ENCODE results near the gene LOXL3. TPM values are rescaled to one million over a fixed set of nuclear protein-coding genes. Genes with fewer than 3 reads are reported as not detected.

The LOXL3 gene
- total RNA-seq, 5 donors from 2014 or later (not counting 1 experiment from before 2014, with no cell fraction given), result 0.10 to 0.47 (median 0.38) TPM; not detected in 1

GRCh38 chr2:74583504-74583903 is 29.8 kb upstream of the LOXL3 start:
- Histone ChIP-seq H3K36me3 (ENCODE audit: control insufficient read depth in 2 of 2, extremely low read depth in 1 of 2, insufficient read depth in 1 of 2, low read length in 1 of 2) (no peaks in the 10 kb centered on the region), H3K4me1 (ENCODE audit: control insufficient read depth in 1 of 2, extremely low read depth in 1 of 2, insufficient read depth in 2 of 2, low read length in 2 of 2) (peaks cover 0 to 4% of the 10 kb centered on the region in 2 experiments), H3K27ac (ENCODE audit: low read length) (no peak overlapping the region), H3K9me3 (no peaks in the 10 kb centered on the region), H3K27me3 (replicated peaks in 1 of 2; ENCODE audit: control insufficient read depth in 2 of 2, extremely low read depth in 1 of 2, insufficient read depth in 2 of 2, low read length in 1 of 2) (peaks cover 0 to under 1% of the 10 kb centered on the region in 2 experiments), H3K4me3 (ENCODE audit: control insufficient read depth in 1 of 2, extremely low read depth in 1 of 2, low read length in 1 of 2) (no peak overlapping the region)
- no peak for ATAC-seq (replicated peaks in 1 of 4)
- Mint-ChIP-seq H3K27me3 (peaks cover 8 to 12% of the 10 kb centered on the region in 2 donors), H3K36me3 (no peaks in the 10 kb centered on the region), H3K9me3 (no peaks in the 10 kb centered on the region), H3K4me1 (peaks cover 8 to 15% (median 12%) of the 10 kb centered on the region in 3 donors), H3K4me3 (no peak overlapping the region), H3K27ac (no peak overlapping the region)
- ChIA-PET POLR2A (no interaction called here), CTCF (interaction anchor here (0.5 to 0.6 kb wide), 3 partner anchors 101 to 839 kb away, joined by 3 to 4 read pairs (median 4); partner anchors contain the start of genes CCDC142 (in 1 of the 2) and TTC31 (in 1 of the 2))
- DNase-seq, result no peak

- no CpG with 5 or more reads among the region's 2 CpGs for WGBS (ENCODE audit: insufficient coverage)
- peaks cover 11 to 18% of the 10 kb centered on the region in 2 donors for H3K27me3 Mint-ChIP-seq
- no peak overlapping the region for H3K27ac ChIP-seq (ENCODE audit: low read length)
- CTCF ChIA-PET, result interaction anchor here in 1 of 2 donors (0.6 kb wide), 1 partner anchor 10 kb away, joined by 3 read pairs; no protein-coding TSS in a partner anchor
- no peaks in the 10 kb centered on the region for H3K9me3 ChIP-seq
- no peak for ATAC-seq (replicated peaks in 1 of 4)
- H3K4me3 Mint-ChIP-seq, result no peak overlapping the region
- POLR2A ChIA-PET, result no interaction called here
- H3K4me3 ChIP-seq (ENCODE audit: control insufficient read depth in 1 of 2, extremely low read depth in 1 of 2, low read length in 1 of 2), result no peak overlapping the region
- no peak for DNase-seq
- no peak overlapping the region for H3K27ac Mint-ChIP-seq
- peaks cover 0 to 3% of the 10 kb centered on the region in 2 experiments for H3K27me3 ChIP-seq (replicated peaks in 1 of 2; ENCODE audit: control insufficient read depth in 2 of 2, extremely low read depth in 1 of 2, insufficient read depth in 2 of 2, low read length in 1 of 2)
- H3K9me3 Mint-ChIP-seq, result no peaks in the 10 kb centered on the region
- no peaks in the 10 kb centered on the region for H3K36me3 ChIP-seq (ENCODE audit: control insufficient read depth in 2 of 2, extremely low read depth in 1 of 2, insufficient read depth in 1 of 2, low read length in 1 of 2)
- H3K36me3 Mint-ChIP-seq, result no peaks in the 10 kb centered on the region
- H3K4me1 ChIP-seq (ENCODE audit: control insufficient read depth in 1 of 2, extremely low read depth in 1 of 2, insufficient read depth in 2 of 2, low read length in 2 of 2), result peaks cover 0 to 2% of the 10 kb centered on the region in 2 experiments
- peaks cover 8 to 15% (median 12%) of the 10 kb centered on the region in 3 donors for H3K4me1 Mint-ChIP-seq
Observed at GRCh38 chr2:74582184-74582583, 28.4 kb upstream of the LOXL3 start.

- ChIA-PET CTCF (no interaction called here), POLR2A (no interaction called here)
- WGBS (ENCODE audit: insufficient coverage), result no CpG with 5 or more reads among the region's 3 CpGs
- no peak overlapping the region for H3K4me3 ChIP-seq (ENCODE audit: control insufficient read depth in 1 of 2, extremely low read depth in 1 of 2, low read length in 1 of 2)
- H3K36me3 ChIP-seq (ENCODE audit: control insufficient read depth in 2 of 2, extremely low read depth in 1 of 2, insufficient read depth in 1 of 2, low read length in 1 of 2), result no peaks in the 10 kb centered on the region
- Mint-ChIP-seq H3K36me3 (no peaks in the 10 kb centered on the region), H3K27ac (no peak overlapping the region), H3K27me3 (peaks cover 11 to 18% of the 10 kb centered on the region in 2 donors), H3K4me1 (peaks cover 8 to 15% (median 12%) of the 10 kb centered on the region in 3 donors), H3K4me3 (no peak overlapping the region), H3K9me3 (no peaks in the 10 kb centered on the region)
- H3K27ac ChIP-seq (ENCODE audit: low read length), result no peak overlapping the region
- DNase-seq (no peak), ATAC-seq (replicated peaks in 1 of 4) (no peak)
- no peaks in the 10 kb centered on the region for H3K9me3 ChIP-seq
- H3K27me3 ChIP-seq (replicated peaks in 1 of 2; ENCODE audit: control insufficient read depth in 2 of 2, extremely low read depth in 1 of 2, insufficient read depth in 2 of 2, low read length in 1 of 2), result peaks cover 0 to 3% of the 10 kb centered on the region in 2 experiments
- H3K4me1 ChIP-seq (ENCODE audit: control insufficient read depth in 1 of 2, extremely low read depth in 1 of 2, insufficient read depth in 2 of 2, low read length in 2 of 2), result peaks cover 0 to 2% of the 10 kb centered on the region in 2 experiments
Observed at GRCh38 chr2:74581463-74581862, 27.7 kb upstream of the LOXL3 start.

GRCh38 chr2:74578408-74578807 is 24.7 kb upstream of the LOXL3 start:
- H3K36me3 Mint-ChIP-seq, result no peaks in the 10 kb centered on the region
- H3K9me3 Mint-ChIP-seq, result no peaks in the 10 kb centered on the region
- ATAC-seq (replicated peaks in 1 of 4), result no peak
- no peaks in the 10 kb centered on the region for H3K9me3 ChIP-seq
- peaks cover 11 to 18% of the 10 kb centered on the region in 2 donors for H3K27me3 Mint-ChIP-seq
- no peak overlapping the region for H3K27ac Mint-ChIP-seq
- H3K27me3 ChIP-seq (replicated peaks in 1 of 2; ENCODE audit: control insufficient read depth in 2 of 2, extremely low read depth in 1 of 2, insufficient read depth in 2 of 2, low read length in 1 of 2), result peaks cover 0 to 6% of the 10 kb centered on the region in 2 experiments
- H3K4me3 Mint-ChIP-seq, result no peak overlapping the region
- DNase-seq, result no peak
- no peaks in the 10 kb centered on the region for H3K36me3 ChIP-seq (ENCODE audit: control insufficient read depth in 2 of 2, extremely low read depth in 1 of 2, insufficient read depth in 1 of 2, low read length in 1 of 2)
- POLR2A ChIA-PET, result no interaction called here
- 78% methylated on average over 3 of the region's 3 CpGs for WGBS (ENCODE audit: insufficient coverage)
- no peak overlapping the region for H3K4me3 ChIP-seq (ENCODE audit: control insufficient read depth in 1 of 2, extremely low read depth in 1 of 2, low read length in 1 of 2)
- CTCF ChIA-PET, result no interaction called here
- peaks cover 4 to 8% of the 10 kb centered on the region in 2 experiments for H3K4me1 ChIP-seq (ENCODE audit: control insufficient read depth in 1 of 2, extremely low read depth in 1 of 2, insufficient read depth in 2 of 2, low read length in 2 of 2)
- H3K27ac ChIP-seq (ENCODE audit: low read length), result no peak overlapping the region
- H3K4me1 Mint-ChIP-seq, result peaks cover 13 to 15% (median 14%) of the 10 kb centered on the region in 3 donors

- Mint-ChIP-seq H3K4me3 (no peak overlapping the region), H3K27ac (no peak overlapping the region), H3K27me3 (peaks cover 11 to 18% of the 10 kb centered on the region in 2 donors), H3K36me3 (no peaks in the 10 kb centered on the region), H3K4me1 (peaks cover 13 to 16% (median 15%) of the 10 kb centered on the region in 3 donors), H3K9me3 (no peaks in the 10 kb centered on the region)
- peaks cover 0 to 6% of the 10 kb centered on the region in 2 experiments for H3K27me3 ChIP-seq (replicated peaks in 1 of 2; ENCODE audit: control insufficient read depth in 2 of 2, extremely low read depth in 1 of 2, insufficient read depth in 2 of 2, low read length in 1 of 2)
- POLR2A ChIA-PET, result no interaction called here
- H3K27ac ChIP-seq (ENCODE audit: low read length), result no peak overlapping the region
- no peaks in the 10 kb centered on the region for H3K9me3 ChIP-seq
- CTCF ChIA-PET, result interaction anchor here in 1 of 2 donors (0.6 kb wide), 1 partner anchor 242 kb away, joined by 3 read pairs; no protein-coding TSS in a partner anchor
- DNase-seq (no peak), ATAC-seq (replicated peaks in 1 of 4) (no peak)
- H3K4me1 ChIP-seq (ENCODE audit: control insufficient read depth in 1 of 2, extremely low read depth in 1 of 2, insufficient read depth in 2 of 2, low read length in 2 of 2), result peaks cover 4 to 8% of the 10 kb centered on the region in 2 experiments
- no peak overlapping the region for H3K4me3 ChIP-seq (ENCODE audit: control insufficient read depth in 1 of 2, extremely low read depth in 1 of 2, low read length in 1 of 2)
- WGBS (ENCODE audit: insufficient coverage), result 44% methylated on average over 1 of the region's 2 CpGs
- H3K36me3 ChIP-seq (ENCODE audit: control insufficient read depth in 2 of 2, extremely low read depth in 1 of 2, insufficient read depth in 1 of 2, low read length in 1 of 2), result no peaks in the 10 kb centered on the region
Observed at GRCh38 chr2:74577448-74577847, 23.7 kb upstream of the LOXL3 start.

- CTCF ChIA-PET, result no interaction called here
- Histone ChIP-seq H3K27ac (ENCODE audit: low read length) (no peak overlapping the region), H3K4me3 (ENCODE audit: control insufficient read depth in 1 of 2, extremely low read depth in 1 of 2, low read length in 1 of 2) (no peak overlapping the region), H3K36me3 (ENCODE audit: control insufficient read depth in 2 of 2, extremely low read depth in 1 of 2, insufficient read depth in 1 of 2, low read length in 1 of 2) (no peaks in the 10 kb centered on the region), H3K4me1 (ENCODE audit: control insufficient read depth in 1 of 2, extremely low read depth in 1 of 2, insufficient read depth in 2 of 2, low read length in 2 of 2) (peaks cover 4 to 8% of the 10 kb centered on the region in 2 experiments), H3K27me3 (replicated peaks in 1 of 2; ENCODE audit: control insufficient read depth in 2 of 2, extremely low read depth in 1 of 2, insufficient read depth in 2 of 2, low read length in 1 of 2) (peaks cover 0 to 6% of the 10 kb centered on the region in 2 experiments), H3K9me3 (no peaks in the 10 kb centered on the region)
- no peak overlapping the region for H3K27ac Mint-ChIP-seq
- no peaks in the 10 kb centered on the region for H3K36me3 Mint-ChIP-seq
- POLR2A ChIA-PET, result no interaction called here
- ATAC-seq (replicated peaks in 1 of 4), result no peak
- H3K27me3 Mint-ChIP-seq, result peaks cover 11 to 18% of the 10 kb centered on the region in 2 donors
- H3K4me1 Mint-ChIP-seq, result peaks cover 13 to 16% (median 15%) of the 10 kb centered on the region in 3 donors
- H3K4me3 Mint-ChIP-seq, result no peak overlapping the region
- H3K9me3 Mint-ChIP-seq, result no peaks in the 10 kb centered on the region
- DNase-seq, result no peak
- no CpG with 5 or more reads among the region's 1 CpG for WGBS (ENCODE audit: insufficient coverage)
Observed at GRCh38 chr2:74576863-74577229, 23.1 kb upstream of the LOXL3 start.
